AG04449 (cell line): ENCODE results near the gene HORMAD1.

Source experiments
- CTCF ChIA-PET: fragments of 350-600 bp; formaldehyde crosslinking; extraction: SDS; loops from one replicate; lab custom pipeline; 2021; ENCODE audit warnings: antibody characterized with exemption; lab: Yijun Ruan, JAX
- POLR2A ChIA-PET: fragments of 400-600, 350-600 bp; formaldehyde crosslinking; extraction: SDS; loops from one replicate; lab custom pipeline; 2020; ENCODE audit warnings: antibody characterized with exemption, inconsistent platforms; lab: Yijun Ruan, JAX
- DNase-seq: peaks from one replicate; pipeline ENCODE4 v3.0.0-alpha.2; 2010; ENCODE audit warnings: low read depth, low spot score
- H3K4me3 ChIP-seq: 2 replicates; pipeline ENCODE4 v1.5.1; 2011; ENCODE audit warnings: low read depth, mild to moderate bottlenecking, control low read depth, low read length
- TF ChIP-seq, protein P1 (sequence below): IDR thresholded peaks from one replicate; pipeline ENCODE4 v1.5.1; 2011; ENCODE audit warnings: mild to moderate bottlenecking, moderate library complexity, low read length, control low read depth, inconsistent platforms; ENCODE audit not compliant: insufficient read depth; ENCODE audit errors: missing control alignments

HORMAD1 gene

DNA sequence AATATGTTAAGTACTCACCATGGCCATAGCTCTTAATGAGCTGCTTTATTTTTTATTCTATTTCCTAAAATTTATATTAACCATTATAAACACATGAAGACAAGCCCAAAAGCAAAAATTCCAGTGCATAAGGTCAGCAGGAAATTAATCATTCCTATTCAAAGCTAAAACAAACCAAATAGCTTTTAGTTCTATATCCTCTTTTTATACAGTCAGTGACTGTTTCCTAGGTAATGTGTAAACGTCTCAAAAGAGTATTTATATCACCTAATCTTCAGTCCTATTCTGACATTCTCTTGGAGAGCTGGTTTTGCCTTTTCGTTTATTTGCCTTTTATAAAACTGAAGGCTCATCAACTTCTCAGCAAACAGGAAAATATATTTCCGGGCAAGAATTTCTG lies 28.0 kb downstream of the HORMAD1 start:
- POLR2A ChIA-PET = no interaction called here
- TF ChIP-seq, protein P1, sequence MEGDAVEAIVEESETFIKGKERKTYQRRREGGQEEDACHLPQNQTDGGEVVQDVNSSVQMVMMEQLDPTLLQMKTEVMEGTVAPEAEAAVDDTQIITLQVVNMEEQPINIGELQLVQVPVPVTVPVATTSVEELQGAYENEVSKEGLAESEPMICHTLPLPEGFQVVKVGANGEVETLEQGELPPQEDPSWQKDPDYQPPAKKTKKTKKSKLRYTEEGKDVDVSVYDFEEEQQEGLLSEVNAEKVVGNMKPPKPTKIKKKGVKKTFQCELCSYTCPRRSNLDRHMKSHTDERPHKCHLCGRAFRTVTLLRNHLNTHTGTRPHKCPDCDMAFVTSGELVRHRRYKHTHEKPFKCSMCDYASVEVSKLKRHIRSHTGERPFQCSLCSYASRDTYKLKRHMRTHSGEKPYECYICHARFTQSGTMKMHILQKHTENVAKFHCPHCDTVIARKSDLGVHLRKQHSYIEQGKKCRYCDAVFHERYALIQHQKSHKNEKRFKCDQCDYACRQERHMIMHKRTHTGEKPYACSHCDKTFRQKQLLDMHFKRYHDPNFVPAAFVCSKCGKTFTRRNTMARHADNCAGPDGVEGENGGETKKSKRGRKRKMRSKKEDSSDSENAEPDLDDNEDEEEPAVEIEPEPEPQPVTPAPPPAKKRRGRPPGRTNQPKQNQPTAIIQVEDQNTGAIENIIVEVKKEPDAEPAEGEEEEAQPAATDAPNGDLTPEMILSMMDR = no peak
- CTCF ChIA-PET = interaction anchor here (1.3 to 1.6 kb wide), 2 partner anchors 120 to 132 kb away, joined by 5 to 7 read pairs; no protein-coding TSS in a partner anchor
- H3K4me3 ChIP-seq = no peak overlapping the region
- no peak for DNase-seq

DNA sequence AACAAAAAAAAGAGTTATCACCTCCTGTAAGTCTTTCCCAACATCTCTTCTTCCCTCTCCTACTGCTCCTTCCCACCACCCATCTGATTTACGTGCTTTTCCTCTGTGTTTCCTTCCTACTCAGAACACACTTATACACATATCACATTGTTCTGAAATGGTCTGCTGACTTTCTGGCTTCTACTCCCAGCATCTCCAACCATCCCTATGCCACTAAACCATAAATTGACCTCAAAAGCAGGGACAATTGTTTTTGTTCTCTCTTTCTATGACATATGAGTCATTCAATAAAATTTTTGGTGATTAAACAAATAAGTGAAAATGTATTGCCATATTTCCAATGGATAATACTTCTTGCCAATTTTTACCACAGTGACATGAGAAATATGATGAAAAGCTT lies 31.9 kb downstream of the HORMAD1 start:
- POLR2A ChIA-PET = no interaction called here
- no peak for DNase-seq
- TF ChIP-seq, protein P1 = no peak
- no peak overlapping the region for H3K4me3 ChIP-seq
- CTCF ChIA-PET = no interaction called here

DNA sequence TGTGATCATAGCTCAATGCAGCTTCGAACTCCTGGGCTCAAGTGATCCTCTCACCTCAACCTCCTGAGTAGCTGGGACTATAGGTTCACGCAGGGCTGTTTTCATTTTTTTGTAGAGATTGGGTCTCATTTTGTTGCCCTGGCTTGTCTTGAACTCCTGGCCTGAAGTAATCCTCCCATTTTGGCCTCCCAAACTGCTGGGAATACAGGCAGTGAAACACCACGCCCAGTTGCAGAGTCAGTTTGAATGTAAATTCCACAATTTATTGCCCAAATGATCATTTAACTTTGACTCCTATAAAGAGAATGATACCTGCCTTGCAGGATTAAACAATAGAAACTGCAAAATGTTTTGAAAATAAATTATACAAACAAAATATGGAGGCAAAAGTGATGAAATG lies 34.4 kb downstream of the HORMAD1 start:
- POLR2A ChIA-PET = no interaction called here
- CTCF ChIA-PET = interaction anchor here (1.0 to 1.6 kb wide), 2 partner anchors 11 to 309 kb away, joined by 3 to 4 read pairs; partner anchors contain the start of gene GOLPH3L

DNA sequence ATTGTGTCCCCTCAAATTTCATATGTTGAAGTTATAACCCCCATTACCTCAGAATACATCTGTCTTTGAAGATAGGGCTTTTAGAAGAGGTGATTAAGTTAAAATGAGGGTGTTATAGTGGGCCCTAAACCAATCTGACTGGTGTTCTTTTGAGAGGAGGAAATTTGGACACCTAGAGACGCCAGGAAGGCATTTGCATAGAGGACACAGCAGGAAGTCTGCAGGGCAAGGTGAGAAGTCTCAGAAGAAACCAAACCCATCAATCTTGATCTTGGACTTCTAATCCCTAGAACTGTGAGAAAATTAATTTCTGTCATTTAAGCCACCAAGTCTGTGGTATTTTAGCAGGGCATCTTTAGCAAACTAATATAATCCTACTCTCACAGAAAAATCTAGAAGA lies 36.8 kb downstream of the HORMAD1 start:
- ChIA-PET POLR2A (interaction anchor here (0.6 kb wide), 1 partner anchor 65 kb away, joined by 3 read pairs; no protein-coding TSS in a partner anchor), CTCF (no interaction called here)
- TF ChIP-seq, protein P1 = no peak
- DNase-seq = no peak
- no peak overlapping the region for H3K4me3 ChIP-seq

More for the DNA sequence above, 34.4 kb downstream of the HORMAD1 start:
- H3K4me3 ChIP-seq = no peak overlapping the region
- no peak for DNase-seq
- TF ChIP-seq, protein P1 = no peak

DNA sequence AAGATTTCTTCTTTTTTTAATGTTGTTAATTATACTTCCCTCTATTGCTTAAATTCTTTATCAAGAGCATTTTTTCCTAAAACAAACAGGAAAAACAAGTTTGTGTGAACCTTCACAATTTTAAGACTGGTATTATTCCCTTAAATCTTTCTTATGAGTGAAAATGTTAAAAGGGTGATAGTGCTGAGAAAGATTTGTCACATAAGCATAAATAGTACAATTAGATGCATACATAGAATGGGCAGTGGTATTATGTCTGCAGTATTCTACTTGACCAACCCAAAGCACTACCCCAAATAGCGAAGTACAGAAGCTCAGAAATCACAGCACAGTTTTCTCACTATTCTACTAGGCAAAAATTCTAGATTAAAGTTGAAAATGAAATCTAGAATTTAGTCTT lies 41.7 kb downstream of the HORMAD1 start:
- POLR2A ChIA-PET = no interaction called here

DNA sequence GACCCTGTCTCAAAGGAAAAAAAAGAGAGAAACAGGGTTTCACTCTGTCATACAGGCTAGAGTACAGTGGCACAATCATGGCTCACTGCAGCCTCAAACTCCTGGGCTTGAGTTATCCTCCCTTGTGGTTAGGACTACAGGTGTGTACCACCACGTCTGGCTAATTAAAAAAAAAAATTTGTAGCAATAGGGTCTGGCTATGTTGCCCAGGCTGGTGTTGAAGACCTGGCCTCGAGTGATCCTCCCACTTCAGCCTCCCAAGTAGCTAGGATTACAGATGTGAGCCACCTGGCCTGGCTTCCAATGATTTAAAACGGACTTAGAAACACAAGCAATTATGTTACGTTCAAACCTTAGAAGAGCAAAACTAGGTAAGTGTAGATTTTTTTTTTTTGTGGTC lies 45.8 kb downstream of the HORMAD1 start:
- no peak overlapping the region for H3K4me3 ChIP-seq
- DNase-seq = no peak
- CTCF ChIA-PET = no interaction called here
- POLR2A ChIA-PET = no interaction called here
- TF ChIP-seq, protein P1 = no peak

More for the DNA sequence above, 41.7 kb downstream of the HORMAD1 start:
- TF ChIP-seq, protein P1 = no peak
- CTCF ChIA-PET = interaction anchor here (1.1 kb wide), 1 partner anchor 16 kb away, joined by 3 read pairs; no protein-coding TSS in a partner anchor
- no peak for DNase-seq
- no peak overlapping the region for H3K4me3 ChIP-seq
